ENCODE data around the gene SNRNP200.

DNA sequence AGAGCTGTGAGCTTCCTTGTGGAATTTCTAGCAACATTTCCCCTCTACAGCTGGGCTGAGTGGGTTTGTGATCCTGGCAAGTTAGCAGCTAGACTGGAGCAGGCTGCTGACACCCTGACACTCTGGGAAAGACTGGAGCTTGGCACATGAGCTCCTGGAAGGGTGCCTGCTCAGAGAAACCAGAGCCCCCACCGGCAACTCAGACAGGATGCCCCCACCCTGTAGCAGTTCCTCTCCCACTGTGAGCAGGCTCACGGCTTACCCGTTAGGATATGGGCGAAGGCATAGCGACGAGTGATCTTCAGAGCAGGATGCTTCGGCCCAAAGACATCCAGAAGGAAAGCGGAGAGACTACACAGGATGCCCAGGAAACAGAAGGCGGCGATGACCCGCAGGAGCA, 50.8 kb downstream of the SNRNP200 start:
- TF ChIP-seq, protein P1, sequence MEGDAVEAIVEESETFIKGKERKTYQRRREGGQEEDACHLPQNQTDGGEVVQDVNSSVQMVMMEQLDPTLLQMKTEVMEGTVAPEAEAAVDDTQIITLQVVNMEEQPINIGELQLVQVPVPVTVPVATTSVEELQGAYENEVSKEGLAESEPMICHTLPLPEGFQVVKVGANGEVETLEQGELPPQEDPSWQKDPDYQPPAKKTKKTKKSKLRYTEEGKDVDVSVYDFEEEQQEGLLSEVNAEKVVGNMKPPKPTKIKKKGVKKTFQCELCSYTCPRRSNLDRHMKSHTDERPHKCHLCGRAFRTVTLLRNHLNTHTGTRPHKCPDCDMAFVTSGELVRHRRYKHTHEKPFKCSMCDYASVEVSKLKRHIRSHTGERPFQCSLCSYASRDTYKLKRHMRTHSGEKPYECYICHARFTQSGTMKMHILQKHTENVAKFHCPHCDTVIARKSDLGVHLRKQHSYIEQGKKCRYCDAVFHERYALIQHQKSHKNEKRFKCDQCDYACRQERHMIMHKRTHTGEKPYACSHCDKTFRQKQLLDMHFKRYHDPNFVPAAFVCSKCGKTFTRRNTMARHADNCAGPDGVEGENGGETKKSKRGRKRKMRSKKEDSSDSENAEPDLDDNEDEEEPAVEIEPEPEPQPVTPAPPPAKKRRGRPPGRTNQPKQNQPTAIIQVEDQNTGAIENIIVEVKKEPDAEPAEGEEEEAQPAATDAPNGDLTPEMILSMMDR (IDR thresholded peaks at IDR 0.05): no peak
- TF ChIP-seq POLR2A (IDR thresholded peaks at IDR 0.05): no peak
